ENCODE data around the gene NELFB.

Gene NELFB

GRCh38 chr9:137314561-137315560, 59.7 kb downstream of the NELFB start:
- H3K4me3 ChIP-seq (ENCODE audit: low read length) = no peak overlapping the region
- H3K9ac ChIP-seq (ENCODE audit: low read length) = no peak overlapping the region
- no peak overlapping the region for H3K27ac ChIP-seq (ENCODE audit: low read depth, low read length)

GRCh38 chr9:137315581-137316011, 60.5 kb downstream of the NELFB start:
- H3K27me3 ChIP-seq (ENCODE audit: control insufficient read depth, insufficient read depth, low read length) = peaks cover 6% of the 10 kb centered on the region
- H3K4me1 ChIP-seq (ENCODE audit: control insufficient read depth, insufficient read depth, low read length) = no peaks in the 10 kb centered on the region
- H3K27ac ChIP-seq (ENCODE audit: low read depth, low read length) = no peak overlapping the region
- no peak overlapping the region for H3K4me3 ChIP-seq (ENCODE audit: low read length)
- no peak overlapping the region for H3K9ac ChIP-seq (ENCODE audit: low read length)
- H3K36me3 ChIP-seq (ENCODE audit: control insufficient read depth, insufficient read depth, low read length) = no peaks in the 10 kb centered on the region

More at GRCh38 chr9:137314561-137315560, 59.7 kb downstream of the NELFB start:
- Histone ChIP-seq H3K36me3 (ENCODE audit: control insufficient read depth, insufficient read depth, low read length) (no peaks in the 10 kb centered on the region), H3K4me1 (ENCODE audit: control insufficient read depth, insufficient read depth, low read length) (no peaks in the 10 kb centered on the region), H3K27me3 (ENCODE audit: control insufficient read depth, insufficient read depth, low read length) (peaks cover 6% of the 10 kb centered on the region)

DNA sequence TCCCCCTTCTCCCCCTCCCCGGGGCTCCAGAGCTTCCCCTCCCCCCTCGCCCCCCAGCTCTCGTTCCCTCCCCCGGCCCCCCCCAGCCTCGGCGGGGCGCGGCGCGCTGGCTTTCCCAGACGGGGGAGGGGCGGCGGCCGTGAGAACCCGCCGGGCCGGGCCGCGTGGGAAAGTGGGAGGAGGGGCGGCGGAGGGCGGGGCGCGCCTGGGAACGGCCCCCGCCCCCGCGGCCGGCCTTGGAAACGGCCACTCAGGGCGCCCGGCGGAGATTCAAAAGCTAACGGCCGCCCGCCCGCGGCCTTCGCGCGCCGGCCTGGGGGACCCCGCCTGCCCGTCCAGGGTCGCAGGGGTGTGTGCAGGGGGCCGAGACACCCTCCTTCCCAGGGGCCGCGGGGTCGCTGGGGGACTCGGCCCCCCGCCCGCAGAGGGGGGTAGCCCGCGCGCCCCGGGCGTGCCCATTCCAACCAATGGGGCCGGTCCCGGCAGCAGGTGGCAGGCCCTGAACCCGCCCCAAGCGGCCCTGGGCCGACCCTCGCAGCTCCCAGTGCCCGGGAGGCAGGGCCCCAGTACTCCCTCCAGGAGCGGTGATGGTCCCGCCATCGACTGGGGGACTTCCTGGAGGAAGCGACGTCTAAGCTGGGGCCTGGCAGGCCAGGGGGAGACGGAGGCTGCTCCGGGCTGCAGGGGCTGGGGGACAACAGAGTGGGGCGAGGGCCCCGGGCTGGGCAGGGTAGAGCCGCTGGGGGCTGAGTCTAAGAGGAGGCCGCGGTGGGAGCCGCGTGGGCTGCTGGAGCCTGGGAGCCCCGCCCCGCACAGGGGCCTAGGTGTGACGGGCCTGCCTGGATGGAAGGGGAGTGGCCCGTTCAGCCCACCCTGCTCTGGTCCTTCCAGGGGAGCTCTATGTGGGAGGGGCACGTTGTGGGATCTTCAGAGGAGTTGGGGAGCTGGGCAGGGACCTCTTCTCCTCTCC, 61.2 kb downstream of the NELFB start:
- no peaks in the 10 kb centered on the region for H3K4me1 ChIP-seq (ENCODE audit: control insufficient read depth, insufficient read depth, low read length)
- H3K4me3 ChIP-seq (ENCODE audit: low read length) = no peak overlapping the region

GRCh38 chr9:137317021-137317717, 62.0 kb downstream of the NELFB start:
- Histone ChIP-seq H3K36me3 (ENCODE audit: control insufficient read depth, insufficient read depth, low read length) (no peaks in the 10 kb centered on the region), H3K27ac (ENCODE audit: low read depth, low read length) (no peak overlapping the region), H3K4me1 (ENCODE audit: control insufficient read depth, insufficient read depth, low read length) (no peaks in the 10 kb centered on the region), H3K9ac (ENCODE audit: low read length) (no peak overlapping the region), H3K4me3 (ENCODE audit: low read length) (no peak overlapping the region), H3K27me3 (ENCODE audit: control insufficient read depth, insufficient read depth, low read length) (peaks cover 6% of the 10 kb centered on the region)

More for the DNA sequence above, 61.2 kb downstream of the NELFB start:
- H3K36me3 ChIP-seq (ENCODE audit: control insufficient read depth, insufficient read depth, low read length) = no peaks in the 10 kb centered on the region
- no peak overlapping the region for H3K27ac ChIP-seq (ENCODE audit: low read depth, low read length)
- H3K27me3 ChIP-seq (ENCODE audit: control insufficient read depth, insufficient read depth, low read length) = peaks cover 6% of the 10 kb centered on the region
- no peak overlapping the region for H3K9ac ChIP-seq (ENCODE audit: low read length)

DNA sequence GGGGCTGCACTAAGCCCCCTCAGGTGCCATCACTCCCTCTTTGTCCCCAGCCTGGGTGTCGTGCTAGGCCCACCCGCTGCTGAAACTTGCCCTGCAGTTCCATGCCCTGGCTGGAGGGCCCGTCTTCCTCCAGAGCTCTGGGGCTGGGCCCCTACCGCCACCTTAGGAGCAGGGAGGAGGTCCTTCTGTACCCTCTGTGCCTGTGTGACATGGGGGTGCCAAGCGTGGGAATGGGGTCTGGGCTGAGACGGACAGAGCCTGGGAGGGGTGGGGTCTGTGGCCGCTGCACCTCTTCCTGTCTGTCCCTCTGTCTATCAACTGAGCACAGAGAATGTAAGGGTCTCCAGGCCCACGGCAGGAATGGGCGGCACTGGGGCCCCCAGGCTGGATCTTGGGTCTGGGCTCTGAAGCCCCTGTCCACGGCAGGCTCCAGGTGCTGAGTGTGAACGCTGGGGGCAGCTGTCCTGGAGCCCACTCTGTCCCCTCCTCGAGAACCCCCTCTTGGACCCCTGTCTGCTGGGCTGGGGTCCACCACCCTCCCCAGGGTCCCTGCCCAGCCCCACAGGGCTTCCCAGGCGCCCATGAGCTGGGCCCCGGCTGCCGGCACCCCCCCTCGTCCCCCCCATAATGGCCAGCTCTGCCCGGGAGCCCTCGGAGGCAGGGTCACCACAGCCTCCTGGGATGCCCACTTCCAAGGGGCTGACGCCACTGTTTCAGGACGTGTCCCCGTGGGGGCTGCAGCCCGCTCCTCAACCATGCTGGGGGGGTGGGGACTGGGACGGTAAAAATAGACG, 62.8 kb downstream of the NELFB start:
- Histone ChIP-seq H3K9ac (ENCODE audit: low read length) (no peak overlapping the region), H3K36me3 (ENCODE audit: control insufficient read depth, insufficient read depth, low read length) (no peaks in the 10 kb centered on the region), H3K27me3 (ENCODE audit: control insufficient read depth, insufficient read depth, low read length) (peaks cover 6% of the 10 kb centered on the region), H3K4me3 (ENCODE audit: low read length) (no peak overlapping the region), H3K27ac (ENCODE audit: low read depth, low read length) (no peak overlapping the region), H3K4me1 (ENCODE audit: control insufficient read depth, insufficient read depth, low read length) (no peaks in the 10 kb centered on the region)

GRCh38 chr9:137318602-137319001, 63.5 kb downstream of the NELFB start:
- peaks cover 6% of the 10 kb centered on the region for H3K27me3 ChIP-seq (ENCODE audit: control insufficient read depth, insufficient read depth, low read length)
- no peak overlapping the region for H3K4me3 ChIP-seq (ENCODE audit: low read length)
- H3K4me1 ChIP-seq (ENCODE audit: control insufficient read depth, insufficient read depth, low read length) = no peaks in the 10 kb centered on the region
- no peak overlapping the region for H3K9ac ChIP-seq (ENCODE audit: low read length)
- no peaks in the 10 kb centered on the region for H3K36me3 ChIP-seq (ENCODE audit: control insufficient read depth, insufficient read depth, low read length)
- H3K27ac ChIP-seq (ENCODE audit: low read depth, low read length) = no peak overlapping the region

- no peak overlapping the region for H3K4me3 ChIP-seq (ENCODE audit: low read length)
- H3K9ac ChIP-seq (ENCODE audit: low read length) = no peak overlapping the region
- H3K36me3 ChIP-seq (ENCODE audit: control insufficient read depth, insufficient read depth, low read length) = no peaks in the 10 kb centered on the region
- H3K27ac ChIP-seq (ENCODE audit: low read depth, low read length) = no peak overlapping the region
- H3K27me3 ChIP-seq (ENCODE audit: control insufficient read depth, insufficient read depth, low read length) = peaks cover 6% of the 10 kb centered on the region
- no peaks in the 10 kb centered on the region for H3K4me1 ChIP-seq (ENCODE audit: control insufficient read depth, insufficient read depth, low read length)
Observed at GRCh38 chr9:137319011-137319738, 64.0 kb downstream of the NELFB start.

DNA sequence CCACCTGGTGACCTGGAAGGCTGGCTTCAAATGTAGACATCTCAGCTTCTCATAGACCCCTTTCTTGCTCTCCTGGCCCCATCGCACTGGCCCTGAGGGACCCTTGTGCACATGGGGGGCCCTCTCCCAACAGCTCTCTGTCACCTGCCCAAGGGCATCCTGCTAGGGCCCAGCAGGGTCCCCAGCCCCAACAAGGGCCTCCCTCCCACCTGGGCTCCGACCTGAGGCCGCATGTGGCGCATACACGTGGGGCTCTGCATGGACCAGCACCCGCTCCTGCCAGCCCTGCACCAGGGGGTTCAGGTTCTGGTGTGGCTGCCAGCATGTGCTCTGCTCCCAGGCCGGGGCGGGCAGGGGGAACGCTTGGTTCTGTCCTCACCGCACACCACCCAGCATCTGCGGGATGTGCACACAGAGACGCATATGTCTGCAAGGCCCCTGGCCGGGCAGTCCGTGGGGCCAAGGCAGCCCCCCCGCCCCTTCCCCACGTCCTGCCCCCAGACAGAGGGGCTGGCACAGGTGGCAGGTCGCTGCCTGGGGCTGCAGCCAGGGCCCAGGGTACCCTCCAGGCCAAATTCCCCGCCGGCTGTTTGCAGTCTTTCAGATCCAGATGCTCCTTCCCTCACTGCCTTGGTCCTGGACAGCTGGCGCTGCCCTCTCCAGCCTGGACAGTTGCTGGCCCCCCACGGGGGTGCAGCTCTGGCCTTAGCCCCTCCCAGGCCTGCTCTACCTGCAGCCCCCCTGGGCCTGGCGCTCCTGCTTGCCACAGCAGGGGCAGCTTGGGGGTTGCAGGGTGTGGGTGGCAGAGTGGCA, 64.8 kb downstream of the NELFB start:
- Histone ChIP-seq H3K36me3 (ENCODE audit: control insufficient read depth, insufficient read depth, low read length) (no peaks in the 10 kb centered on the region), H3K27me3 (ENCODE audit: control insufficient read depth, insufficient read depth, low read length) (peaks cover 6% of the 10 kb centered on the region), H3K27ac (ENCODE audit: low read depth, low read length) (no peak overlapping the region), H3K4me3 (ENCODE audit: low read length) (no peak overlapping the region), H3K4me1 (ENCODE audit: control insufficient read depth, insufficient read depth, low read length) (no peaks in the 10 kb centered on the region), H3K9ac (ENCODE audit: low read length) (no peak overlapping the region)

- no peak overlapping the region for H3K9ac ChIP-seq (ENCODE audit: low read length)
- no peaks in the 10 kb centered on the region for H3K4me1 ChIP-seq (ENCODE audit: control insufficient read depth, insufficient read depth, low read length)
- no peak overlapping the region for H3K4me3 ChIP-seq (ENCODE audit: low read length)
- H3K27me3 ChIP-seq (ENCODE audit: control insufficient read depth, insufficient read depth, low read length) = peaks cover 6% of the 10 kb centered on the region
- H3K36me3 ChIP-seq (ENCODE audit: control insufficient read depth, insufficient read depth, low read length) = no peaks in the 10 kb centered on the region
- no peak overlapping the region for H3K27ac ChIP-seq (ENCODE audit: low read depth, low read length)
Observed at GRCh38 chr9:137320555-137321384, 65.6 kb downstream of the NELFB start.

Data from rectal smooth muscle tissue (tissue), 1 donor.